ENCODE results near the gene MFRP.

DNA sequence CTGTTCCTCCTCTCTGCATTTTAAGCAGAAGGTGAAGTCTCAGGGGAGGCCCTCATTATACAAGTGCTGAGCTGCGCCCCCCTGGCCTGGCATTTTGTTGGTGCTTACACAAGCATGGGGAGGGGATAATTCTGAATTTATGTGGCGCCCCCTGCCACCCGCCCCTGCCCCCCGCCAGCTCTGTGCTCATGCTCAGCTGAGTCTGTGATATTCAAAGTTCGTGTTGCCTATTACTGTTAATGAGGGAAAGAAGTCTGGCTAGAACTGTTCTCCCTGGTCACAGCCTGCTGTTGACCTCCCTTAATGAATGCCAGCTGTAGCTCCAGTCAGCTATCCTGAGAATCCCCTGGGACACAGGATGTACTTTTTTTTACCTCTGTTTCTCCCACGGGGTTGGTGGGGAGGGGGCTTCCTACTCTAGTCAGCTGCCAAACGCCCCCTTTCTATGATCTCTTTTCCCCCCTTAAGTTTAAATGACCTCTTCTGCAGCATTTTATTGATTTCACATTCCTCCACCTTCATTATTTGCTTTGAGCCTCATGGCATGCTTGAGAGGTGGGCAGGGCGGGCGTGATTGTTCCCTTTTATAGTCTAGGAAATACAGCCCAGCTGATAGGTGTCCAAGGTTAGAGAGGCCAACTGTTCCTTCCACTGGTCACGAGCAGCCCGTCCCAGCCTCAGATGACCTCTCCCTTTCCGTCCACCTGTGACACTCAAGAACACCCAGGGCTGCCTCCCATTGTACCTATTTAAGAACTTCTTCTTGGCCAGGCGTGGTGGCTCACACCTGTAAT lies 22.8 kb upstream of the MFRP start:
- TF ChIP-seq, protein P1, sequence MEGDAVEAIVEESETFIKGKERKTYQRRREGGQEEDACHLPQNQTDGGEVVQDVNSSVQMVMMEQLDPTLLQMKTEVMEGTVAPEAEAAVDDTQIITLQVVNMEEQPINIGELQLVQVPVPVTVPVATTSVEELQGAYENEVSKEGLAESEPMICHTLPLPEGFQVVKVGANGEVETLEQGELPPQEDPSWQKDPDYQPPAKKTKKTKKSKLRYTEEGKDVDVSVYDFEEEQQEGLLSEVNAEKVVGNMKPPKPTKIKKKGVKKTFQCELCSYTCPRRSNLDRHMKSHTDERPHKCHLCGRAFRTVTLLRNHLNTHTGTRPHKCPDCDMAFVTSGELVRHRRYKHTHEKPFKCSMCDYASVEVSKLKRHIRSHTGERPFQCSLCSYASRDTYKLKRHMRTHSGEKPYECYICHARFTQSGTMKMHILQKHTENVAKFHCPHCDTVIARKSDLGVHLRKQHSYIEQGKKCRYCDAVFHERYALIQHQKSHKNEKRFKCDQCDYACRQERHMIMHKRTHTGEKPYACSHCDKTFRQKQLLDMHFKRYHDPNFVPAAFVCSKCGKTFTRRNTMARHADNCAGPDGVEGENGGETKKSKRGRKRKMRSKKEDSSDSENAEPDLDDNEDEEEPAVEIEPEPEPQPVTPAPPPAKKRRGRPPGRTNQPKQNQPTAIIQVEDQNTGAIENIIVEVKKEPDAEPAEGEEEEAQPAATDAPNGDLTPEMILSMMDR (IDR thresholded peaks at IDR 0.05), result no peak
- TF ChIP-seq, protein P2, sequence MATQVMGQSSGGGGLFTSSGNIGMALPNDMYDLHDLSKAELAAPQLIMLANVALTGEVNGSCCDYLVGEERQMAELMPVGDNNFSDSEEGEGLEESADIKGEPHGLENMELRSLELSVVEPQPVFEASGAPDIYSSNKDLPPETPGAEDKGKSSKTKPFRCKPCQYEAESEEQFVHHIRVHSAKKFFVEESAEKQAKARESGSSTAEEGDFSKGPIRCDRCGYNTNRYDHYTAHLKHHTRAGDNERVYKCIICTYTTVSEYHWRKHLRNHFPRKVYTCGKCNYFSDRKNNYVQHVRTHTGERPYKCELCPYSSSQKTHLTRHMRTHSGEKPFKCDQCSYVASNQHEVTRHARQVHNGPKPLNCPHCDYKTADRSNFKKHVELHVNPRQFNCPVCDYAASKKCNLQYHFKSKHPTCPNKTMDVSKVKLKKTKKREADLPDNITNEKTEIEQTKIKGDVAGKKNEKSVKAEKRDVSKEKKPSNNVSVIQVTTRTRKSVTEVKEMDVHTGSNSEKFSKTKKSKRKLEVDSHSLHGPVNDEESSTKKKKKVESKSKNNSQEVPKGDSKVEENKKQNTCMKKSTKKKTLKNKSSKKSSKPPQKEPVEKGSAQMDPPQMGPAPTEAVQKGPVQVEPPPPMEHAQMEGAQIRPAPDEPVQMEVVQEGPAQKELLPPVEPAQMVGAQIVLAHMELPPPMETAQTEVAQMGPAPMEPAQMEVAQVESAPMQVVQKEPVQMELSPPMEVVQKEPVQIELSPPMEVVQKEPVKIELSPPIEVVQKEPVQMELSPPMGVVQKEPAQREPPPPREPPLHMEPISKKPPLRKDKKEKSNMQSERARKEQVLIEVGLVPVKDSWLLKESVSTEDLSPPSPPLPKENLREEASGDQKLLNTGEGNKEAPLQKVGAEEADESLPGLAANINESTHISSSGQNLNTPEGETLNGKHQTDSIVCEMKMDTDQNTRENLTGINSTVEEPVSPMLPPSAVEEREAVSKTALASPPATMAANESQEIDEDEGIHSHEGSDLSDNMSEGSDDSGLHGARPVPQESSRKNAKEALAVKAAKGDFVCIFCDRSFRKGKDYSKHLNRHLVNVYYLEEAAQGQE (IDR thresholded peaks at IDR 0.05; ENCODE audit: insufficient read depth in 1 of 2, low read depth in 2 of 2, low read length in 1 of 2), result no peak
- TF ChIP-seq POLR2AphosphoS5 (IDR thresholded peaks at IDR 0.05; ENCODE audit: low read depth, low read length), result no peak
- no peak for TF ChIP-seq TCF7L2 (IDR thresholded peaks at IDR 0.05; ENCODE audit: low read depth, low read length)
- no peak for TF ChIP-seq SIN3A (IDR thresholded peaks at IDR 0.05; ENCODE audit: borderline replicate concordance, insufficient read depth, low read depth, low read length)
